DMS79 treated with DMSO at 0.1 percent for 48 hours (cell line): ENCODE data around the gene SPOCK1.
A peak's percentile ranks its signal among the peaks of the same experiment; 100 is the strongest.

Source experiments
- DNase-seq: peaks from one replicate; lab custom pipeline; 2025; lab: John Stamatoyannopoulos, UW

The SPOCK1 gene

GRCh38 chr5:137361280-137361679 lies 137.8 kb downstream of the SPOCK1 start:
- no peak for DNase-seq

GRCh38 chr5:137360607-137361006 lies 138.5 kb downstream of the SPOCK1 start:
- no peak for DNase-seq

- DNase-seq: no peak
These were observed 139.2 kb downstream of the SPOCK1 start for GRCh38 chr5:137359941-137360340.

DNA sequence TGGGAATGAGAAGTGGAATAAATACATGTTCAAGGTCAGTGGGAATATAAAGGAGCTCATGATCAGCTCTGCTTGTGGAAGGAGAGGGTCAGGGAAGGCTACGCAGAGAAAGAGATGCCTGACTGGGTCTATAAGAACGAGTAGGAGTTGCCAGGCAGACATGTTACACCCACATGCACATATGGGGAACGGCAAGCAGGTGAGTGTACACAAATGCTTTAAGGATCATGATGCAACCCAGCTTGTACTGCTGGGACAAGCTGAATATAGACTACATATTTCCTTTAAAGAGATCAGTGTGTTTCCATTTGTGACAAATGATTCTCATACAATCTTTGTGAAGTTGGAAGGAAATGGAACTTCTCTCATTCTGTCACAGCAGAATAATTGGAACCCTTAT lies 141.7 kb downstream of the SPOCK1 start:
- DNase-seq: no peak

DNA sequence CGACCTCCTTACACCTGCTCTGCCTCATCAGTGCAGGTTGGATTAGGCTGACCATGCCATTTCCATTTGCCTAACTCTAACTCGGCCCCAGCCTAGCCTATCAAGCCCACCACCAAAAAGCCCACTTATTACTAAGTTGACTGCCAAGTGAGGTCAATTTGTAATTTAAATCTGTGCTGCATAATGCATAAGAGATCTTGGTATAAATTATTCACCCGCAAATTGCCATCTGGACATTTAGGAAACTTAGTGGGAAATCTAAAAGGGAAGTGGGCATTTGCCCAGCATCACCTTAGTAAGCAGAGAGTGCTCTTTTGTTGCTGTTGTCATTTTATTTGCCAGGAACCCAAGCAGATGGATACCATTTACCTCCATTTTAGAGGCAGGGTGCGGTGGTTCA lies 143.0 kb downstream of the SPOCK1 start:
- DNase-seq: no peak

GRCh38 chr5:137355708-137356107 lies 143.4 kb downstream of the SPOCK1 start:
- no peak for DNase-seq

DNA sequence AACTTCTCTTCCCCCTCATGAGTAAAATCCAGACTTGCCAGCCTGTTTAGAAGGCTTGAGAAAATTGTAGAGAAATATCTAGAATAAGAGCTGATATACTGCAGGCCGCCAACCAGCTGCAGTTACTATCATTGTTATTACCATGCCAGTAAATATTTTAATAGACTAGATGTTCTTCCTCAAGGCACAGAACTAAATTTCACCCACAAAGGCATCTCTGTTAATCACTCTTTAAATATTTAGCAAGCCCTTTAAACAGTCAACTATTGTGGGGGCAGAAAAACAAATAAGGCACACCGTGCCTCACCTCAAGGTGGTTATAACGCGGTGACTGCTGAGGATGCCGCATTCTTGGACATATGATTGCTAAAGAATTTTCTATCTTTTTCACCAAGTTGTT lies 147.0 kb downstream of the SPOCK1 start:
- no peak for DNase-seq

DNA sequence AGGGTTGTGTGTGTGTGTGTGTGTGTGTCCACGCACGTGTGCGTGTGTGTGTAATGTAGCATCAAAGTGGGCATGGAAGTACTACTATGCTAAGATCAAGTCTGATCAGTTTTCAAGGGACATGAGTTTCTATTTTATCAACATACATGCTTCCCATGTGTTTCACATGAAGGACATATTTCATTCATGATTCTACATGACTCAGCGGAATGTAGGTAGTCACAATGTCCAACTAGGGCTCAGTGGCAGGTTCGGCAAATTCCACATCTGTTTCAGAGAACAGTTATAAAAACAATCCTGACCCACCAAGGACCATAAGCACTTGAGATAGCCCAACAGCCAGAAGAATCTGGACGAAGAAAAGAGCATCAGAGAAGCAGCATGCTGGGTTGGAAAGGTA lies 148.3 kb downstream of the SPOCK1 start:
- DNase-seq: no peak

- DNase-seq: no peak
These were observed 150.4 kb downstream of the SPOCK1 start for GRCh38 chr5:137348759-137349158.

DNA sequence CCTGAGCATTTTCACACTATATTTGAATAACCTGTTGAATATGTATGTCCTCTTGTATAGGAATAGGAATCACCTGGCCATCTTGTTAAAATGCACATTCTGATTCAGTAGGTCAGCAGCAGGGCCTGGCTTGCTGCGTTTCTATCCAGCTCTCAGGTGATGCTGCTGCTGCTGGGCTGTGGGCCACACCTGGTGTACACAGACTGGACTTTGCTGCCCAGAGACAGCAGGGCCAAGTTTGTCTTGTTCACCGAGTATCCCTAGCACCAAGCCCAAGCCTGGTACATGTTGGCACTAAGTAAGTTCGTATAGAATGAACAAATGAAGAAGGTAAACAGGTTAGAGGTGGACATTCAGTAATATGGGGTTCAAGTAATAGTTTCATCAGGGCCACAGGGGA lies 151.3 kb downstream of the SPOCK1 start:
- DNase-seq: no peak

DNA sequence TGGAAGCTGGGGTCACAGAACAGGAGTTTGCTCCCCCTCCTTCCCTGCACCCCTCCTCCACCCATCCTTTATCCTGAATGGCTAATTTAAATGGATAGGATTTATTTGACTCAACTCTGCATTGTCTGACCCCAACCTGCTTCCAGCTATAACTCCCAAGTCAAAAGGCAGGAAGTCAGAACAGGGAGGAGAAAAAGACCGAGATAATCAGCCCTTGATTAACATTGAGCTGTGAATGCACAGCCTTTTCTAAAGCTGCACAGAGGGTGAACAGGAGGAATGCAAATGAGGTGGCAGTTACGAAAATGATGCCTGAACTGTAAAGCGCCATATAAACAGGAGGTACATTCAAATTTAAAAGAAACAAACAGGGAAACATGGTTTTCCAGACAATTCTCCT lies 152.8 kb downstream of the SPOCK1 start:
- no peak for DNase-seq

DNA sequence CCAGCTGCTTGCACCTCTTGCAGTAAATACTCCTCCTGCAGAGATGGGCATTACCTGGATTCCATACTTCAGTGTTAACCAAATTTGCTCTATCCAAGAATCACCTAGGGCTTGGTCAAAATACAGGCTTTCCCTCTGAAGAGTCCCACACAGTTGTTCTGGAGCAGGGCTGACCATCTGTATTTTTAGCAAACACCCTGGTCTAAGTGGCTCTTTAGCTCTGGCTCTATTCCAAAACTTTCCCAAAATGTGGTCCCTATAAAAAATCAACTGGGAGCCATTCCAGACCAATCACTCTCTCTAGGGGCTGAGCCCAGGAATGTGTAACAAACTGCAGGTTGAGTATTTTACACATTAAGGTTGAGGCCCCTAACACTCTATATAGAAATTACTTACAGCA lies 153.7 kb downstream of the SPOCK1 start:
- no peak for DNase-seq

DNA sequence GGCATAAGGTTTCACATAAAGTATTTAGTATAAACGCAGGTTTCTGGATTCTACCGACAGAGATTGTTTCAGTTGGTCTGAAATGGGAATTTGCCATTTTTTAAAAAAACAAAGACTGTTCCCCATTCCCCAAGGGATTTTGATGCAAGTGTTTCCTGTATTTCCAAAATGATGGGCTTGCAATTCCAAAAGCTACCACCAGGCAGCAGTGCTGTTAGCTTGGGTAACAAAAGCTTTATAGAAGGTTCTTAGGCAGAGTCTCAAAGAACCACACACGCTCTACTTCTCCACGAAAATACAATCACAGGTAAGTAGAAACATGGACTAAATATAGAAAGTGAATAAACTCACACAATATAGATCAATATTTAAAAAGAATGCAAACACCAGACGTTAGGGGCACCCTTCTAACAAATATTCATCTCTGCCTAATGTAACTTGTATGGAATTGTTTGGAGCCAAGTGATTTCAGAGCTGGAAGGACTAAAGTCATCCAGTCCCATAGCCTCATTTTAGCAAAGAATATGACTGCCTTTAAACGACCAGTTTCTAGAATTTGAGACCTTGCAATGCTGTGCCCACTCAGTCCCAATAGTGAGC lies 154.3 kb downstream of the SPOCK1 start:
- no peak for DNase-seq

GRCh38 chr5:137344021-137344420 lies 155.1 kb downstream of the SPOCK1 start:
- no peak for DNase-seq

GRCh38 chr5:137342764-137343163 lies 156.4 kb downstream of the SPOCK1 start:
- DNase-seq: no peak

- DNase-seq: no peak
These were observed 157.3 kb downstream of the SPOCK1 start for GRCh38 chr5:137341831-137342230.

GRCh38 chr5:137340881-137341280 lies 158.2 kb downstream of the SPOCK1 start:
- no peak for DNase-seq

- no peak for DNase-seq
These were observed 162.5 kb downstream of the SPOCK1 start for GRCh38 chr5:137336565-137337120.

DNA sequence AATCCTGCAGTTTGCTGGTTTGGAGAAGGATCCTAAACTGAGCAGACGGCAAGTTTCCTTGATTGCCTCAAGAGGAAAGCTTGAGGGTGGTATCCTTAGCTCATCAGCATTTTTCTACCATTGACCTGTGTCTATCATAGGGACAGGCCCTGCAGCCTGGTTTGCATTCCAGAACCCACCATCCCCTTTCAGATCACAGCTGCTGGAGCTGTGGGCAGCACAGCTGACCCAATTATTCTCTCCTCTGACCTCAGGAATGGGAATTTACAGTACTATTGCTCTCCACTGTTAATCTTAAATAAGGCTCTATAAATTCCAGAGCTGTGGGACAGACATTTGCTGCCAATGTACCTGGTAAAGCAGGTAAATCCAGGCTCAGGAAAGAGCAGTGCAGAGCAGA lies 163.0 kb downstream of the SPOCK1 start:
- no peak for DNase-seq

- peak; percentile 12 for DNase-seq
These were observed 163.6 kb downstream of the SPOCK1 start for GRCh38 chr5:137335493-137335892.

DNA sequence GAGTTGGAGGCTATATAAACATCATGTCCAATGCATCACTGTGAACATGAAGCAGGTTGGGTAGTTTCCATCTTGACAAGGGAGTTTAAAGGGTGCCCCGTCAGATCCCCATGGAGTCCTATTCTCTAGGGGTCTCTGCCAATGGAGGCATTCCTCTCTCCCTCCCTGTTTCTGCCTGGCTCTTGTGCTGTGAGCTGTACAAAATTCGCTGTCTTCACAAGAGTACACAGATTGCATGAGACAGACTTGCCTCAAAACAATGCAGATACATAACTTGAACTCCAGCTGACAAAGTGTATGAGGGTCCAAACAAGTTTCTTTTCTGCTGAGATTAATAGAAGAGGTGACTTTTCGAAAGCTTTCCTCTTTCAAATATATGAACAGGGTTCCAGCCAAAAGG lies 165.2 kb downstream of the SPOCK1 start:
- DNase-seq: no peak

DNA sequence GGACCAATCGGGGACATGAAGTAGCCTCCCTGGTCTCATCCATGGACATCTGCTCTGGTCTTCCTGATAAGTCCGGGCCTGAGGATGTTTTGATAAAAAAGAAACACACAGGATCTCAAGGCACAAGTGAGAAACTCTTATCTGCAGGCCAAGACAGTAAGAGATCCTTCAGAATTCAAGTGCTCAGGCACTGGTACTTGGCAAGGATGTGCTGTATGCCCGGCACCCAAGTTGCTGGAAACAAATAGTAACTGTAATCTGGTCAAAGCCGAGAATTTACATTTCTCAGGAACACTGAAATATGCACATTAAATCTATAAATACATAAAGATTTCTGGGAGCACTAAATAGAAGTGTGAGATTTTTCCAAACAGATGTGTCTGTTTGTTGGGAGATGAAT lies 165.7 kb downstream of the SPOCK1 start:
- DNase-seq: peak; percentile 39

DNA sequence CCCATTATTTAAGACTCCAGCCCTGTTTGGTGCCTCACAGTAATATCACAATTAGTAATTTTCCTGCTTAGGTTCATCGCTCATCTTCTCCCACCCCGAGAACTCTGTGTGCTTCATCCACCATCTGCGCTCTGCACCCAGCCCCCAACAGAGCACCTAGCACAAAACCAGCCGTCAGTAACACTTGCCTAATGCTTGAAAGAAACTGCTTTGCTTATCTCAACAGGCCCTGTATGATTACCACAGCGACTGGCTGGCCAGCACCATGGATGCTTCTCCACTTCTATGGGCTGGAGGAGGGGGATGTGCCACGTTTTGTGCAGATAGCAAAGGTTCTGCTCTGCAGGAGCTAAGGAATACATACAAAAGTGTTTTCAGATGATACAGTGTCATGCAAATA lies 166.8 kb downstream of the SPOCK1 start:
- no peak for DNase-seq

- DNase-seq: no peak
These were observed 169.4 kb downstream of the SPOCK1 start for GRCh38 chr5:137329586-137330296.
